Measurements from ENCODE around the gene BACE2.
"Not testable (repeated sequence)": the region's sequence is repeated elsewhere in the genome, so short reads cannot be mapped to it uniquely, and the experiment has no call there.

Gene BACE2

DNA sequence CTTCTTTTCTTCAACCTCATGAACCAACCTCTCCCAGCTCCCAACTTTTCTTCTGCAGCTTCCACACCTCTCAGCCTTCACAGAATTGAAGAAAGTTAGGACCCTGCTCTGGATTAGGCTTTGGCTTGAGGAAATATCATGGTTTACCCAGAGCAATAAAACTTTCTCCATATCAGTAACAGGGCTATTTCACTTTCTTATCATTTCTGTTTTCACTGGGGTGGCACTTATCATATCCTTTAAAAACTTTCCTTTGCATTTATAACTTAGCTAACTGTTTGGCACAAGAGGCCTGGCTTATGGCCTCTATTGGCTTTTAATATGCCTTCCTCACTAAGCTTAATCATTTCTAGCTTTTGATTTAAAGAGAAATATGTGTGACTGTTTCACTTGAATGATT, 139.3 kb downstream of the BACE2 start:
- DNase-seq = no peak
- intact Hi-C loops (cut with DNase I) = no loop called here

- intact Hi-C loops (cut with DNase I); DNase-seq: not testable (repeated sequence)
These were observed 145.6 kb downstream of the BACE2 start for GRCh38 chr21:41313285-41314164.

GRCh38 chr21:41315726-41316125, 147.8 kb downstream of the BACE2 start:
- DNase-seq = peak in 1 of 10 donors; percentile 79
- intact Hi-C loops (cut with DNase I) = no loop called here

DNA sequence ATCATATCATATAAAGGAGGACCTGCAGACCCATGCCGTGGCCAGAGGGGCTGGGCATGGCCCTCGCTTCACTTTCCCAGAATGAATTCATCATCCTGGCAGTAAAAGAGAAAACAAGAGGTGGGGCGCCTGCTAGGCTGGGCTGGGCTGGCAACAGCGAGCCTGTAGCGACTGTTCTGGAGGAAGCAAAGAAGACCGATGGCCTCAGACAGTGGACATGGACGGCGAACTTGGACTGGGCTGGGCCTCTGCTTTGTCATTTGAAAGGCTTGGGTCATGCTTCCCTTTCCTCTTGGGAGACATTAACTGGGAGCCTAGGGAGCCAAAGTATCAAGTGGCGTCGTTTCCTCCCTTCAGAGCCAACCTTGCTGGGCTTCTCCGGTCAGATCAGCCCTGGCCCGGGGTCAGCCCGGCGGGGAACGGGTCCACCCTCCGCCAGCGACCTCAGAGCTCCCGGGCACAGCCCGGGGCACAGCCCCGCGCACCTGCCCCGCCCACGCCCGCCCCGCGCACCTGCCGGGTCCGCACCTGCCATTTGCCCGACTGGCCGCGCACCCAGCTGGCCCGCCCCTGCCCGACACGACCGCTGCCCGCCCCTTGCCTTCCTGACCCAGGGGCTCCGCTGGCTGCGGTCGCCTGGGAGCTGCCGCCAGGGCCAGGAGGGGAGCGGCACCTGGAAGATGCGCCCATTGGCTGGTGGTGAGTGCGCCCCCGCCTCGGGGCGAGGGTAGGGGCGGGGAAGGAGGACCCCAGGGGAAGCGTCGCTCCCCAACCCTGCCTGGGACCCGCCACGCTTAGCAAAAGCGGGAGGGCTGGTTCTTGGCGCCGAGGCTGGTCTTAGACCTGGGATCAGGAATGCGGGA, 148.5 kb downstream of the BACE2 start, which contains the start of gene FAM3B:
Gene FAM3B (plus strand): TSS at position 602 of the 863 bp plus-strand sequence. CDS start 79 bp downstream, at position 681.
- intact Hi-C loops (cut with DNase I) = no loop called here
- peak in 1 of 10 donors; percentile 70 for DNase-seq

- no peak for DNase-seq
- intact Hi-C loops (cut with DNase I) = no loop called here
These were observed 149.1 kb downstream of the BACE2 start for GRCh38 chr21:41317063-41317392.

DNA sequence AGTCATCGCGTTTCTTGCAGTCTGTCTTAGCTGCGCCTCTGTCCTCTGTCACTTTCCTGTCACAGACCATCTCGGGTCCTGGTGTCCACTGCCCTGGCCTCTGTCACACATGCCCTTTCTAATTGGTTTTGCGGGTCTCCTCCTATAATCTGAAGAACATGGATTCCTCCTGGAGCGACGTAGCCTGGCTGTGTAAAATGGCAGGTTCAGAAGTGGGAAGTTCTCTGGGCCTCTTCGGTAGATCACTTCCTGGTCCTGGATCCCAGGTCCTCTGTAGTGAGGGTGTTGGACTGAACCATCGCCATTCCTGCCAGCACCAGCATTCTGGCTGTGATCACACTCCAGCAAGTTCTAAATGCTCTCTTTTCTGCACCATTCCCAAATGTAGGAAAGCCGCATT, 149.5 kb downstream of the BACE2 start:
- DNase-seq = no peak
- intact Hi-C loops (cut with DNase I) = no loop called here

- intact Hi-C loops (cut with DNase I) = no loop called here
- peak in 1 of 10 donors; percentile 59 for DNase-seq
These were observed 150.3 kb downstream of the BACE2 start for GRCh38 chr21:41318218-41318617.

DNA sequence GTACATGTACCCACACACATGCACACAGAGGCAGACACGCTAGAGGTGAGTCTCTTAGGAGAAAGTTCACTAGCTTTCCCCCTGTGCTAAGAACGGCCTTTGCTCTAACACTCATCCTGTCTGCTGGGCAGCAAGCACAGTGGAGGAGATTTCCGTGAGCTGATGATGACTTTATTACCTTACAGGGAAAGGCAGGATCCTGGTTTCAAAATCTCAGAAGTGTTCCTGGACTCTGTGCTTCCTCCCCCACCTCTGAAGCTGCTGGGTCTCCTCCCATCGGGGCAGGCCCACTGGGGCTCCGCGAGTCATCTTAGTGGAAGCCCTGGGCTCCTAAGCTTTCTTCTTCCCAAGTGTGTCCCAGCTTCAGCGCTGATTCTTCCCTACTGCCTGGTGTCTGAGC, 151.3 kb downstream of the BACE2 start:
- DNase-seq = no peak
- intact Hi-C loops (cut with DNase I) = no loop called here

GRCh38 chr21:41321211-41321907, 153.4 kb downstream of the BACE2 start:
- intact Hi-C loops (cut with DNase I) = no loop called here
- peak in 1 of 10 donors; percentile 69 for DNase-seq

DNA sequence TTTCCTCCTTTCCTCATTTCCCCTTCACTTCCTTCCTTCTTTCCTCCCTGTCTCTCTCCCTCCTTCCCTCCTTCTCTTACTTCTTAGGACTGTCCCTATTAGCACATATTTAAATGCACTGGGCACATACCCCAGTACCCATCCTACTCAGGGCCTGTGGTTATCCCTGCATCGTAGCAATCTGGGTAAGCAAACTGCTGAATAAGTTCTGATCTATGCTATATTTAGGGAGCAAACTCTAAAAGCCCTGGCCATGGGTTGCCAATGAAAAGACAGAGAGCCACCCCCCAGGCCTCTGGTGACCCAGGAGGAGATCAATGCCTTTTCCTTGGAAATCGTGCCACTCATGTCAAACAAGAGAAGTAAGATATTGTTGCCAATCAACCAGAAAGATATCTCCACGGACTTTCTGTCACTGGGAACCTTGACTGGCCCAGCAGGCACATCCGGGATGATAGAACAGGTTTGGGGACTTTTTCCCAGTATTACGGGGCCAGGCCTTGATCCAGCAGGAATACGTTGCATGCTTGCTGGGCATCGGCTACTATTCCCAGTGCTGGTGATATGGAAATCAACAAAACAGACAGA, 154.0 kb downstream of the BACE2 start:
- intact Hi-C loops (cut with DNase I) = no loop called here
- DNase-seq = no peak

DNA sequence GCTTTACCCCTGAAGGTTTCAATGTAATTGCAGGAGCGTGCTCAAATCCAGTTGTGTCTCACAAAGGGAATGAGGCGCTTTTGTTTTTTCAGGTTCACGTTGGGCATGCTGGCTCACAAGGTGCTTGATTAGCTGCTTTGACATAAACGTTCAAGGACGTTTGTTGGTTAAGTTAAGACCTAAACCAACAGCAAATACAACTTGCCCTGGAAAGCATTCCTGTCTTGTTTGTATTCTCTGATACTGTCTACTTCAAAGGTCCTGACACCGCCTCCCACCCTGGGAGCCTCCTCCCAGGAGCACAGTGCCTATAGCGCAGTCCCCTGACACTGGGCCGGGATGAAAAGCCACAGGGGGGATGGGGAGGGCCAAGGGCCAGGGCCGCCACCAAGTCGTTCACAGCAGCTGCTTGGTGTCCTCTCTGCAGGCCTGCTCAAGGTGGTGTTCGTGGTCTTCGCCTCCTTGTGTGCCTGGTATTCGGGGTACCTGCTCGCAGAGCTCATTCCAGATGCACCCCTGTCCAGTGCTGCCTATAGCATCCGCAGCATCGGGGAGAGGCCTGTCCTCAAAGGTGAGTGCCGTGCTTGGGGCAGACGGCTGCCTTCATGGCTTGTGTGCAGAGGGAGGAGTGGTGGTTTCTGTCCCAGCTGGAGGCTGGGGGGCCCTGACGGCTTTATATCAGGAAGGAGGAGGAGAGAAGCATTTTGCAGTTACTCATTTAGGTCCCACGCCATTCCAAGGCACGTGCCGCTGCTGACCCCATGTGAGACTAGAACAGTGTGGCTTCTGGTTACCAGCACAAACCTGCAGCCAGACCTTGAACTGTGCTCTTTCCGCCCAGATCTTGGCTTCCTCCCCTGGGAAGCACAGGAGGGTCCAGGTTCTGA, 154.8 kb downstream of the BACE2 start:
- intact Hi-C loops (cut with DNase I) = no loop called here
- DNase-seq = peak in 1 of 10 donors; percentile 59

DNA sequence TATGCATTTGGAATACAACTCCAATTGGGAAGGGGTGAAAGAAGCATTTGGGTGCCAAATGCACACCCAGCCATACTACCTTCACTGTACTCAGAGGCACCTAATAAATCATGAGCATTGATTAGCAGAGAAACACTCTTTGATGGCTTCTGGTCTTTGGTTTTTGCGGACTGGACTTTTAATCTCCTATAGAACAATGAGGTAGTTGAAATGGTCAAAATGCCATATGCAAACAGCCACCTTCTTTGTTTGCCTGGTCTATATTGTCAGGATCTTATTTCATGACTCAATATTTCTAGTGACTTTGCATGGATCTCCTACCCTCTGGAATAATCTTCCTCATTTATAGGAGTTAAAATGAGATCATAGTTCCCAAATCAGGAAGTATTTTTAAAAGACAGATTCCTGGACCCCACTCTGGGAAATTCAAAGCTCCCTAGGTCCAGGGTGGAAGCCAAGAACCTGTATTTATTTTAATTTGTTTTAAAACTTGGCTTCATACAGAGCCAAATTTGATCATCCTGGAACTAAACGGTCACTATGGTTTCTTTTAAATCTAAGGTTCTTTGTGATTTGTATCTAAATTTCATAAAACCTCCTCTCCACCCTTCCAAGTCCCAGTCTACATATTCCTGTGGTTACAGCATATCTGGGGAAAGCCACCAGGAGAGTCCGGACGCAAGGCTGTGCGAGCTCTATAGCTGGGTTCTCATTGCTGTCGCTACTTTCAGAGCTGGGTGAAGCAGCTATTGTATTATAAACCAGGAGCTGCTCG, 157.4 kb downstream of the BACE2 start:
- intact Hi-C loops (cut with DNase I) = no loop called here
- no peak for DNase-seq

- intact Hi-C loops (cut with DNase I) = no loop called here
- DNase-seq = peak in 1 of 10 donors; percentile 73
These were observed 158.6 kb downstream of the BACE2 start for GRCh38 chr21:41326414-41327080.

DNA sequence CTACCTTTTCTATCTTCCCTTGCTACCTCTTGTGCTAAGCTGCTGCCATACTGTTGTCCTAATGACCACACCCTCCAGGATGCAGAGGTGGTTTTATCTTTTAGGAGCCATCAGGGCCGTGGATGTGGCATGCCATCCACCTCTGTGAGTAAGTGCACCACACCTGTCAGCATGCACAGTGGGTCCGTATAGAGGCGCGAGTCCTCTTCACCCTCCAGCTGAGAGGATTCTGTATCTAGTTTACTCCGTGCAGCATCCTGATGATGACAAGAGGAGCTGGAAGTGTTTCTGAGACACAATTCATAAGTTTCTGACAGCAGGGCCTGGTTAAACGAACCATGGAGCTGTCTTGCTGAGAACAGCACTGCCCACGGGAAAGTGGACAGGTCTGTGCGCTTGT, 159.8 kb downstream of the BACE2 start:
- no peak for DNase-seq
- intact Hi-C loops (cut with DNase I) = no loop called here

GRCh38 chr21:41328660-41329607, 161.0 kb downstream of the BACE2 start:
- DNase-seq = no peak
- intact Hi-C loops (cut with DNase I) = no loop called here

Data from posterior cingulate gyrus (tissue), 11 donors.